Measurements from ENCODE around the gene KLHL26. TPM values are rescaled to one million over a fixed set of nuclear protein-coding genes. Genes with fewer than 3 reads are reported as not detected.

KLHL26 gene
- total RNA-seq, 1 experiment from 2014 or later = 10.7 TPM

- Histone ChIP-seq H3K4ac (ENCODE audit: low read depth, low read length) (no peak overlapping the region), H3K79me2 (ENCODE audit: insufficient read depth, low read length) (no peaks in the 10 kb centered on the region; the same call in 1 of the 2 replicates), H3K56ac (ENCODE audit: insufficient read length, low read depth, low read length) (no peak overlapping the region), H2BK15ac (ENCODE audit: low read depth, low read length) (no peak overlapping the region), H3K18ac (ENCODE audit: insufficient read length, low read depth, low read length) (no peak overlapping the region), H2AK5ac (ENCODE audit: insufficient read length, low read length) (no peak overlapping the region), H3K79me1 (ENCODE audit: insufficient read depth, low read depth, low read length, poor library complexity, severe bottlenecking) (no peaks in the 10 kb centered on the region), H2BK12ac (ENCODE audit: insufficient read length, low read depth, low read length) (no peak overlapping the region), H2BK5ac (ENCODE audit: insufficient read length, low read length) (no peak overlapping the region), H3K27me3 (ENCODE audit: insufficient read depth, low read length) (no peaks in the 10 kb centered on the region), H2AFZ (ENCODE audit: low read length) (no peak overlapping the region), H2BK20ac (ENCODE audit: low read depth, low read length, poor library complexity, severe bottlenecking) (no peak overlapping the region), H3K4me2 (ENCODE audit: insufficient read depth, insufficient read length, low read length) (no peak overlapping the region), H3T11ph (ENCODE audit: low read length) (no peak overlapping the region), H3K9me3 (ENCODE audit: control insufficient read depth, low read depth, low read length) (no peaks in the 10 kb centered on the region), H3K14ac (ENCODE audit: insufficient read depth, low read length) (no peak overlapping the region), H4K91ac (ENCODE audit: insufficient read length, low read depth, low read length) (no peak overlapping the region), H3K9ac (ENCODE audit: extremely low read depth, insufficient read length, low read length) (no peak overlapping the region), H2BK120ac (ENCODE audit: low read depth, low read length, poor library complexity, severe bottlenecking) (no peak overlapping the region), H3K27ac (ENCODE audit: insufficient read length, low read depth, low read length) (no peak overlapping the region), H3K23me2 (ENCODE audit: insufficient read length, low read depth, low read length, poor library complexity, severe bottlenecking) (peaks cover 9% of the 10 kb centered on the region), H4K8ac (replicated peaks; ENCODE audit: insufficient read length, low read depth, low read length) (no peak overlapping the region), H4K5ac (ENCODE audit: insufficient read length, low read depth, low read length) (no peak overlapping the region), H4K20me1 (ENCODE audit: control insufficient read depth, insufficient read depth, insufficient read length) (peaks cover 2% of the 10 kb centered on the region), H3K4me1 (ENCODE audit: insufficient read depth, low read length) (no peaks in the 10 kb centered on the region), H3K23ac (ENCODE audit: insufficient read length, low read depth, low read length) (no peak overlapping the region)
- Mint-ChIP-seq H3K36me3 (ENCODE audit: insufficient read depth in 1 of 3, low read depth in 3 of 3) (no peaks in the 10 kb centered on the region; a peak in 2 of 7 replicates), H3K27ac (no peak overlapping the region), H3K4me1 (peaks cover 10 to 11% of the 10 kb centered on the region in 2 experiments), H3K9me3 (no peaks in the 10 kb centered on the region), H3K4me3 (peak overlapping the region; percentile 79 to 88; a peak in 4 of 5 replicates), H3K27me3 (ENCODE audit: low read depth) (peaks cover 6% of the 10 kb centered on the region)
- no peak for DNase-seq
- no peak for TF ChIP-seq CTCF (conservative IDR thresholded peaks at IDR 0.05)
- no CpG with 5 or more reads among the region's 3 CpGs for WGBS (ENCODE audit: extremely low coverage, insufficient read length, low lambda C conversion rate)
Measured at GRCh38 chr19:18684642-18684993, 47.8 kb downstream of the KLHL26 start.

Measured in H9 (cell line).